Thyroid gland (tissue), 4 donors: Measurements from ENCODE around the gene KCTD17. TPM values are rescaled to one million over a fixed set of nuclear protein-coding genes. Genes with fewer than 3 reads are reported as not detected.

Source experiments
- DNase-seq, 2 donors: peaks; one replicate each; pipeline ENCODE4 v3.0.0-alpha.2; 2019
- H3K27ac ChIP-seq, 3 donors: fragments of 200-600 bp; sonication (generic); 1 replicate in 2 of 3; 2 replicates in 1 of 3; pipeline ENCODE4 v1.5.1; 2016 to 2019; ENCODE audit warnings: mild to moderate bottlenecking in 1 of 3, moderate library complexity in 1 of 3
- H3K27me3 ChIP-seq: fragments of 200-600 bp; sonication (generic); one replicate; pipeline ENCODE4 v1.5.1; 2019
- H3K36me3 ChIP-seq, 2 donors: fragments of 200-600 bp; sonication (generic); one replicate each; pipeline ENCODE4 v1.5.1; 2016 to 2019
- H3K4me1 ChIP-seq, 2 donors: fragments of 200-600 bp; sonication (generic); one replicate each; pipeline ENCODE4 v1.5.1; 2017 to 2019
- H3K4me3 ChIP-seq, 3 donors: fragments of 200-600 bp; sonication (generic); replicated peaks in 1 of 3; 1 replicate in 2 of 3; 2 replicates in 1 of 3; pipeline ENCODE4 v1.5.1; 2016; ENCODE audit warnings: mild to moderate bottlenecking in 1 of 3
- H3K9me3 ChIP-seq: fragments of 200-600 bp; sonication (generic); one replicate; pipeline ENCODE4 v1.5.1; 2017
- POLR2A ChIP-seq, 2 donors: fragments of 450-650 bp; IDR thresholded peaks; one replicate each; pipeline ENCODE4 v1.6.1; 2017; ENCODE audit warnings: antibody characterized with exemption in 2 of 2, mild to moderate bottlenecking in 2 of 2, moderate library complexity in 1 of 2
- WGBS, 2 donors: methylation state at CpG; one replicate each; pipeline ENCODE4 v1.1.5; 2017; 5-methylcytosine and 5-hydroxymethylcytosine counted together
- intact Hi-C: fragments of 100-400 bp; cut with DNase I; formaldehyde crosslinking; loops from one replicate; pipeline ENCODE4 v1.15.1; 2023
- total RNA-seq, 4 donors: library from RNA; depleted of rRNA; stranded (reverse); fragments of >200 nt; gene quantifications; one replicate each; pipeline ENCODE4 v1.2.3, GENCODE V29; 2016
- TF ChIP-seq, protein P1 (sequence below), 6 experiments: fragments of 200-600 bp in 3 of 6; fragments of 450-650 bp in 3 of 6; sonication (generic) in 3 of 6; IDR thresholded peaks; one replicate each; pipeline ENCODE4 v1.5.1; 2016 to 2019; ENCODE audit warnings: antibody characterized with exemption in 6 of 6, mild to moderate bottlenecking in 2 of 6, inconsistent platforms in 1 of 6, moderate library complexity in 1 of 6

KCTD17 gene
- total RNA-seq, 4 donors from 2014 or later = 6.1 to 18.9 (median 12.6) TPM

DNA sequence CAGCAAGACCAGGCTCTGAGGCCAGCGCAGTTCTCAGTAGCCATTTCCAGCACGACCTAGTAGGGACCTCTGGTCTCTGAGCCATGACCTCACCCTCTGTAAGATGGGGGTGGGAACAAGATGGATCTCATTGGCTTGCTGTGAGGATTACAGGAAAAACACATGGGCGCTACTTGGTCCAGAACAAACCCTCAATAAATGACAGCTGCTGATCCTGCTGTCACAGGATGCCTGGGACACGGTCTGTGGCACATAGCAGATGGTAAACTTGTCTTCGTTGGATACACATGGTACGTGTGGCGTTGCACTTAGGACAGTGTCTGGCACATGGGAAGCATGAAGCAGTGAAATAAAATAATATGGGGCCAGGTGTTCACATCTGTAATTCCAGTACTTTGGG is 4.5 kb upstream of the KCTD17 start:
- TF ChIP-seq POLR2A (IDR thresholded peaks at IDR 0.05) = no peak
- TF ChIP-seq, protein P1, sequence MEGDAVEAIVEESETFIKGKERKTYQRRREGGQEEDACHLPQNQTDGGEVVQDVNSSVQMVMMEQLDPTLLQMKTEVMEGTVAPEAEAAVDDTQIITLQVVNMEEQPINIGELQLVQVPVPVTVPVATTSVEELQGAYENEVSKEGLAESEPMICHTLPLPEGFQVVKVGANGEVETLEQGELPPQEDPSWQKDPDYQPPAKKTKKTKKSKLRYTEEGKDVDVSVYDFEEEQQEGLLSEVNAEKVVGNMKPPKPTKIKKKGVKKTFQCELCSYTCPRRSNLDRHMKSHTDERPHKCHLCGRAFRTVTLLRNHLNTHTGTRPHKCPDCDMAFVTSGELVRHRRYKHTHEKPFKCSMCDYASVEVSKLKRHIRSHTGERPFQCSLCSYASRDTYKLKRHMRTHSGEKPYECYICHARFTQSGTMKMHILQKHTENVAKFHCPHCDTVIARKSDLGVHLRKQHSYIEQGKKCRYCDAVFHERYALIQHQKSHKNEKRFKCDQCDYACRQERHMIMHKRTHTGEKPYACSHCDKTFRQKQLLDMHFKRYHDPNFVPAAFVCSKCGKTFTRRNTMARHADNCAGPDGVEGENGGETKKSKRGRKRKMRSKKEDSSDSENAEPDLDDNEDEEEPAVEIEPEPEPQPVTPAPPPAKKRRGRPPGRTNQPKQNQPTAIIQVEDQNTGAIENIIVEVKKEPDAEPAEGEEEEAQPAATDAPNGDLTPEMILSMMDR (IDR thresholded peaks at IDR 0.05) = no peak
- 88 to 98% methylated on average over 6 to 7 of the region's 7 CpGs for WGBS, 2 donors
- intact Hi-C loops = no loop called here
- H3K9me3 ChIP-seq = no peaks in the 10 kb centered on the region
- no peaks in the 10 kb centered on the region for H3K36me3 ChIP-seq
- H3K27ac ChIP-seq = no peak overlapping the region
- no peak overlapping the region for H3K4me3 ChIP-seq
- no peaks in the 10 kb centered on the region for H3K27me3 ChIP-seq
- no peak for DNase-seq
- H3K4me1 ChIP-seq = peaks cover 8 to 33% of the 10 kb centered on the region in 2 donors

DNA sequence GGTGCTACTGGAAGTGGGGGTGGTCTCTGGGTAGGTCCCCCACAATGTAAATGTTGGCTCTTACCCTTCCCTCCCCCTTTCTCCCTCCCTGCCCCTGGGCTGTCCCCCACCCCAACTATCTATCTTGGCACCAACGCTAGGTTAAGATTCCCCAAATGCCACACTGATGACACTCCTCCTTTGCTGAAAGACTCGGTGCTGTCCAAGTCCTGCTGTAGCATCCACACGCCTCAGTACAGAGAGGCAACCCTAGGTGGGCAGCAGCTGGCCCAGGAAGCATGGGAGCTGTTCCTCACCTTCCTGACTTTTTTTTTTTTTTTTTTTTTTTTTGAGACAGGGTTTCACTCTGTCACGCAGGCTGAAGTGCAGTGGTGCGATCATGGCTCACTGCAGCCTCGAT is 3.4 kb upstream of the KCTD17 start:
- no peak for TF ChIP-seq POLR2A (IDR thresholded peaks at IDR 0.05)
- TF ChIP-seq, protein P1 (IDR thresholded peaks at IDR 0.05) = no peak
- Histone ChIP-seq H3K9me3 (no peaks in the 10 kb centered on the region), H3K4me1 (peaks cover 8 to 39% of the 10 kb centered on the region in 2 donors), H3K27ac (no peak overlapping the region), H3K36me3 (no peaks in the 10 kb centered on the region), H3K4me3 (no peak overlapping the region), H3K27me3 (no peaks in the 10 kb centered on the region)
- 85 to 91% methylated on average over 6 of the region's 6 CpGs for WGBS, 2 donors
- DNase-seq = no peak
- intact Hi-C loops = no loop called here

DNA sequence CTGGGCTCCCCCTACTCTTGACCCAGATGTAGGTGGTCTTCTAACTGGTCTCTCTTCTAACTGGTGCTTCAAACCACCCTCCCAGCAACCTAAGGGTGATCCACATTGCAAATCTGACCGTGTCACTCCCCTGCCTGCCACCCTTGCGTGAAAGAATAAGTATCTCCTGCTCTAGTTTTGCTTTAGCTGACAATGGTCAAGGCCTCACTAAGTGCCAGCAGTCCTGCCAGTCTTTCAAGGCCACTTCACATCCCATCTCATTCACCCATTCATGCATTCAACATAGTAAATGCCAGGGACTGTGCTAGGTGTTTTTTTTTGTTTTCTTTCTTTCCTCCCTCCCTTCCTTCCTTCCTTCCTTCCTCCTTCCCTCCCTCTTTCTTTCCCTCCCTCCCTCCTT is 2.3 kb upstream of the KCTD17 start:
- 31 to 42% methylated on average over 2 of the region's 2 CpGs for WGBS, 2 donors
- Histone ChIP-seq H3K36me3 (no peaks in the 10 kb centered on the region), H3K4me3 (no peak overlapping the region), H3K9me3 (no peaks in the 10 kb centered on the region), H3K27me3 (no peaks in the 10 kb centered on the region), H3K4me1 (peaks cover 8 to 28% of the 10 kb centered on the region in 2 donors), H3K27ac (peak overlapping the region; percentile 52 to 76 (median 61))
- TF ChIP-seq POLR2A (IDR thresholded peaks at IDR 0.05) = no peak
- TF ChIP-seq, protein P1 (IDR thresholded peaks at IDR 0.05) = no peak
- peak; percentile 82 to 86 for DNase-seq
- intact Hi-C loops = no loop called here

DNA sequence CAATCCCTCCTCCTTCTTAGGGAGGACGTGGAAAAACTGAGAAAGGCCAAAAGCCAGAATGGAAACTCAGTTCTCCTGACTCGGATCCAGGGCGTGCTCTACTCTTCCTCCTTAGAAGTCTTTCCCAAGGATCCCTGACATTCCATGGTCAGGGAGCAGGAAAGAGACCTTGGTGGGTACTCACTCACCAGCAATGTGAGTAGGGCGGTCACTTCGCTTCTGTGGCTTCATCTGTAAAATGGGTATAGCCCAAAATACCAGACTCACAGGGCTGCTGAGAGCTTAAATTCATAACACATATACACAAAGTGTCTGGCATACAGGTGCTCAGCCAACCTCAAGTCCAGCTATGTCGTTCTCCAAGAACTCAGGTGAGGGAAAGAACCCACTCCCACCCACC is 629 bp upstream of the KCTD17 start:
- TF ChIP-seq POLR2A (IDR thresholded peaks at IDR 0.05) = no peak
- TF ChIP-seq, protein P1 (IDR thresholded peaks at IDR 0.05) = no peak
- Histone ChIP-seq H3K27ac (no peak overlapping the region), H3K4me3 (no peak overlapping the region), H3K9me3 (no peaks in the 10 kb centered on the region), H3K4me1 (peaks cover 8 to 28% of the 10 kb centered on the region in 2 donors), H3K36me3 (no peaks in the 10 kb centered on the region), H3K27me3 (no peaks in the 10 kb centered on the region)
- intact Hi-C loops = loop anchor here (10.0 kb wide), 1 partner anchor 266 kb away; no protein-coding TSS in a partner anchor
- WGBS, 2 donors = 79 to 90% methylated on average over 6 of the region's 6 CpGs
- DNase-seq = no peak

DNA sequence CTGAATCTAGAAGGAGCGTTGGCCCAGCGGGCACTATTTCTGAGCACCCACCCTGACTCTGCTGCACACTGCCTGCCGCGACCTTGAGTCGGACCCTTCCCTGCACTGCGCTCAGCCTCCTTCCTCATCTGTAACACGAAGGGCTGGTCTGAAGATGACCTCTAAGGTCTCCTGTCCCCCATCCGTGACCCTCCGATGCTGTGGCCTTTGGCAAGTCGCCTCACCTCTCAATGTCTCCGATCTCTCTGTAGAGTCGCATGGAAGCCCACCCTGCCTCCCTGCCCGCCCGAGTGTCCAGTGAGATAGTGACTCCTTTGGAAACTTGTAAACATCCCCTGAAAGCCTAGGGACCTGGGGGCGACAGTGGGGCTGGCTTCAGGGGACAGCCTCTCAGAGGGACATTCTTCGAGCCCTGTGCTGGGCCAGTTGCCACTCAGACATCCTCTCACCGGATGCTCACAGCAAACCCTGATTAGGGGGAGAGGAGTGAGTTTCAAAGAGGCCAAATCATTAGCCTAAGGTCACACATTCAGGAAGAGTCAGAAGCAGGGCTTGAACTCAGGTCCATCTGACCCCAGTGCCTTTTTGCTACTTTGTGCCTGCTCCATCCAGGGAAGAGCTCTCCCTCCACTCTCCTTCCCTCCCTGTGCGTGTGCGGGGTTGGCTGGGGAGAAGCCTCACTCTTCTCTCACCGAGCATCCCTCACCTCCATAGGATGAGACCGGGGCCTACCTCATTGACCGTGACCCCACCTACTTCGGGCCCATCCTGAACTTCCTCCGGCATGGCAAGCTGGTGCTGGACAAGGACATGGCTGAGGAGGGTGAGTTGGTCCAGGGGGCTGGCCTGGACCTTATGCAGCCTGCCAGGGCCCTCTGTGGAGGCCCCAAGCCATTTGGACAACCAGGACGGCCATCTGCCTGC is 1.1 kb downstream of the KCTD17 start:
- 77 to 86% methylated on average over 20 to 25 of the region's 25 CpGs for WGBS, 2 donors
- no peak for DNase-seq
- intact Hi-C loops = loop anchor here (10.0 kb wide), 1 partner anchor 268 kb away; no protein-coding TSS in a partner anchor

More for the DNA sequence above, 1.1 kb downstream of the KCTD17 start:
- Histone ChIP-seq H3K4me1 (peaks cover 8 to 28% of the 10 kb centered on the region in 2 donors), H3K9me3 (no peaks in the 10 kb centered on the region), H3K27me3 (no peaks in the 10 kb centered on the region), H3K36me3 (no peaks in the 10 kb centered on the region), H3K4me3 (peak overlapping the region in 1 of 3 donors; percentile 53), H3K27ac (no peak overlapping the region)
- TF ChIP-seq, protein P1 (IDR thresholded peaks at IDR 0.05) = no peak
- TF ChIP-seq POLR2A (IDR thresholded peaks at IDR 0.05) = no peak
